HG03196 (cell line): ENCODE data around the gene MSANTD1.

Experiments
- ATAC-seq: cut with Tn5 transposase; IDR thresholded peaks from one replicate; pipeline ENCODE4 v1.9.1; 2021; ENCODE audit not compliant: unreplicated experiment

MSANTD1 gene

DNA sequence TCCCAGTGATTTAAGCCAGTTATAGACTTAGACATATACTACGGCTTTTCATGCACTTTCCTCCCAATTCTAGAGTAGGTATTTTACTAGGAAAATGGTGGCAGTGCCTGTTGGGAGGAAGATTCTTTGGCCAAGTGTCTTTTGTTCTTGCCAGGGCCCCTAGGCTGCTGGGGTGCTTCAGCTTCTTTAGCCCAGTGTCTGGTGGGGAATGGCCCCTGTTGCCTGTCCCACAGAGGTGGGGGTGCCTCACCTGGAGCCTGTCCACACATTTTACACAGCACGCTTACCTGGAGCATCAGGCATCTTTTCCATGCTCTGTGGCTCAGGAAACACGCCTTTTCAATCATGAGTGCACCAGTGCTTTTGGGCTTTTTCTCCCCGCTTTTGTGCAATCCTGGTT lies 33.2 kb upstream of the MSANTD1 start:
- no peak for ATAC-seq

DNA sequence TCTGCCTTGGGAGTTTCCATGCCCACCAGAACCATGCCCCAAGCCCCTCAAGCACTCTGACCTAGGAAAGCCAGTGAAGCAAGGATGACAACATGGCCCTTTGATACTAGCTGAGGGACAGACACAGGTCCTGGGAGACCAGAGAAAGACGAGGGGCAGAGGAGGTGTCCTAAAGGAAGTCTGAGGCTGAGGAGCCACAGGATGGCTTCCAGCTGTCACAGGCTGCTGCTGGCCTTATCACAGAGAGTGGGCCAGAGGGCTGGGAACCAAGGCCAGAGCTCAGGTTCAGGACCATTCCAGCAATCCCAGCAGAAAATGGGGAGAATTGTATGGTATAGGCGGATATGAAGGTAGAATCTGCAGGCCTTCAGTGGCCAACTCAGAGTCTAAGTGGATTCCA lies 31.7 kb upstream of the MSANTD1 start:
- ATAC-seq = no peak

DNA sequence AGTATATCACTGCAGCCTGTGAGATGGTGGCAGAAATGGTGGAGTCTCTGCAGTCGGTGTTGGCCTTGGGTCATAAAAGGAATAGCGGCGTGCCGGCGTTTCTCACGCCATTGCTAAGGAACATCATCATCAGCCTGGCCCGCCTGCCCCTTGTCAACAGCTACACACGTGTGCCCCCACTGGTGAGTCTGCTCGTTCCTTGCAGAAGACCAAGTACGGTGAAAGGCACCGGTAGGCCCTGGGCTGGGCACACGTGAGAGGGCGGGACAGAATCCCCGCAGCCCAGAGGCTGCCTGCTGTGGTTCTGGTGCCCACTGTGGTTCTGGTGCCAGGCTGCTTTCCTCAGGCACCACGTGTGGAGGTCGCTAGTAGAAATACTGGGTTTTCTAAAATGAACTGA lies 31.2 kb upstream of the MSANTD1 start:
- no peak for ATAC-seq

DNA sequence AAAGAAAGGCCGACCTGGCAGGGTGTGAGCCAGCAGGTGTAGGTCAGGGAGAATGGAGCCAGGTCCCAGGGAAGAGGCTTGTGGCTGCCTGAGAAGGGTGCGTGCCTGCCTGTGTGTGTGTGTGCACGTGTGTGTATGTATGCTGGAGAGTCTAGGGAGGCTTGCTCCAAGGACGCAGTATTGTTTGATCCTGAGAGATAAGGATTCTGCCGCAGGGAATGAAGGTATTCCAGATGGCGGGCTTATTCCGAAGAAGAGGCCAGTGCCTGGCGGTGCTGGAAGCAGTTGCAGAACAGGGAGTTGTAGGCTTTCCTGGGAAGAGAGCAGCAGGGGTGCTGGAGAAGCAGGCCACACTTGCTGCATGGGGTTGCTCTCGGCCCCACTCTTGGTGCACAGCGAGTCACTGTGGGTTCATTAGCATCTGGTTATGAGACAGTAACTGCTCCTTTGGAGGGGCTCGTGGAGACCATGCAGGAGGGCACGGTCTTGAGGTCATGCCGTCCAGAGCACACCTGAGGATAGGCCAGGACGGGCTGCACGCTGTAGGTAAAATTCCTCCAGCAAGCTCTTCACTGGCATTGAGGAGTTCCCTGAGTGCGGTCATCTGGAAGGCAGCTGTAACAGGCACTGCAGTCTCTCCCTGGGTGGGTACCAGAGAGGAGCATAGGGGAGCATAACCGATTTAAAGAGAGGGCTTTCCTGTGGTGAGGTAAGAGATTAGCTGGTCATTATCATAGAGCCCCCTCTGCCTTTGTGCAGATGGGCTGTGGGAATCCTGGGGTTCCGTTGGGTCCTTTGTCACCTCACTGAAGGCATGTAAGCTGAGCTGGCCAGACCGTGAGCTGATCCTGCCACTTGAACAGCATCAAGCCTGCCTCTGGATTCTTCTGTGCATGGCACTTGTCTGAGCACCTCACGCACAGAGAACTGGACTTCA lies 29.9 kb upstream of the MSANTD1 start:
- no peak for ATAC-seq

DNA sequence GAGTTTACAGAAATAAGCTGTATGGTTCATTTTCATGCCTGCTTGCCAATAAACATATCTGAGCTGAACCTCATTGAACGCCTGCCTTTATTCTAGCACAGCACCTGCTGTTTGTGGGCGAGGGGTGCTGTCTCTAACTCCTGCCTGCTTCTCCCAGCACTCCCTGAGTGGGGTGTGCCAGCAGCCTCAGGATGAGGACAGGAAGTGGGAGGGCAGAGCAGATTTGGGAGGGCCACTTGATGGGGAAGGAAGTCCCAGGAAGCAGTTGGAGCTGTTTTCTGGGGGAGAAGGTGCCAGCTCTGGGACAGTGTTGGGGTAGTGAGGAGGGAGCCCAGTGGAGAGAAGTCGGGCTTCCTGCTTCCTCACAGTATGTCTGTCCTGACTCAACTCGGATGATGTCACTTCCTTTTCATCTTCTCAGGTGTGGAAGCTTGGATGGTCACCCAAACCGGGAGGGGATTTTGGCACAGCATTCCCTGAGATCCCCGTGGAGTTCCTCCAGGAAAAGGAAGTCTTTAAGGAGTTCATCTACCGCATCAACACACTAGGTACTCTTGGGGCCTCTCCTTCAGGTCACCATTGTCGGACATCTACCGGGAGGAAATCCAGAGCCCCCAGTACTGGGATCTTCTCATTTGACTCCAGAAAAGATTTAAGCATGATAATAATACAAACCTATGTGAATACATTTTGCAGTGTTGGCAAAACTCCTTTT lies 29.0 kb upstream of the MSANTD1 start:
- ATAC-seq = no peak

DNA sequence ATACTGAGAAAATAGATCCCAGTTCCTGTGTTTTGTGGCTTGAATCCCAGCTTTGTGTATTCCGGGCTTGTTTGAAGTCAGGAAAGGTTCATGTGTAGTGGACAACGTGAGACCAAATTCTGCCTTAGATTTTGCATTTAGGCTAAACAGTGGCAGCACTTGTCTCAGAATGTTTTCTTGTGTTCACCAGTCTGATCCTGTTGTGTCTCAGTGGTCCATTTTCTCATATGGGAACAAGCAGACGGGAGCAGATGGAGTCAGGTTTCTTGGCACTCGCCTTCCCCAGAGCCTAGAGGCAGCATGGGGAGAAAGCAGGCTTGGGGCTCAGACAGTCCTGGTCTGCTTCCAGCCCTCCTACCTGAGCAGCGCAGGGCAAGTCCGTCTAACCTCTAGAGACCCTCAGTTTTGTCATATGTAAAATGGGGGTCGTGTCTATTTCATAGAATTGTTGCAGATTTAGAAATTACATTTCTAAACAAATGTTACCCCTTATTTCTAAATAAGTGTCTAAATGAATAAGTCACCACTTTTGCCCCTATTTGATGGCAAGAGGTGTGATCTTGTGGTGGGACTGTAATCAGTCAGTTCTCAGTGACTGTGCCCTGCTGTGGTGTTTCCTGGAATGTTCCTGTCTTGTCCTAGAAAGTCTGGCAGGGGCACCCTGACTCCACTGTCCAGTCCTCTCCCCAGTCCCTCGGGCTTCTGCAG lies 28.3 kb upstream of the MSANTD1 start:
- ATAC-seq = no peak

DNA sequence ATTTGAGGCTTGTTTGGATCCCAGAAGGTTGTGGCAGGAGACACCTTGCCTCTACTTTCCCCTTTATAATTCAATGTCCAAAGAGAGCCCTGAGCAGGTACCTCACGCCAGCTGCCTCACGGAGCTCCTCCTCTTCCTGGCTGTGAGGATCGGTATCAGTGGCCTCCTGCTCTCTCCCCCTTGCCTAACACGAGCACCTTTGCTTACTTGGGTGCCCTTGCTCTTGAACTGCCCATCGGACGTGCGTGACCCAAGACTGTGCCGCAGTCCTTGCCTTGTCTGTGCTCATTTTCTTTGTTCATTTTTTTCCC lies 27.8 kb upstream of the MSANTD1 start:
- no peak for ATAC-seq

DNA sequence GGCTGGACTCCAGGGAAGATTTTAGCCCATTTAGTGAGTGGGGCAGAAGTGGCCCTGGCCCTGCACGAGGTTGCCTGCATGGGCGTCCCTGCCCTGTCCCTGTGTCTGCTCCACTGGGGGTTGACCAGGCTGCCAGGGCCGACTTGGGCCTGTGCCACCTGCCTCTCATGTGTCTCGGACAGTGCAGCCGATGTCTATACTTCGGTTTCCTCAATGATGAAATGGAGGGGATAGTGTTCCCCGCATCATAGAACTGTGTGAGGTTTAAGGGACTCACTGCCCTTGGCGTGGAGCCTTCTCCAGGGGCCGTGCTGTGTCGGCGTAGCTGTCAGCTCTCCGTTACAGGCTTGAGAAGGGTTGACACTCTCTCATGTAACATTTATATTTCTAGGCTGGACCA lies 27.0 kb upstream of the MSANTD1 start:
- no peak for ATAC-seq

DNA sequence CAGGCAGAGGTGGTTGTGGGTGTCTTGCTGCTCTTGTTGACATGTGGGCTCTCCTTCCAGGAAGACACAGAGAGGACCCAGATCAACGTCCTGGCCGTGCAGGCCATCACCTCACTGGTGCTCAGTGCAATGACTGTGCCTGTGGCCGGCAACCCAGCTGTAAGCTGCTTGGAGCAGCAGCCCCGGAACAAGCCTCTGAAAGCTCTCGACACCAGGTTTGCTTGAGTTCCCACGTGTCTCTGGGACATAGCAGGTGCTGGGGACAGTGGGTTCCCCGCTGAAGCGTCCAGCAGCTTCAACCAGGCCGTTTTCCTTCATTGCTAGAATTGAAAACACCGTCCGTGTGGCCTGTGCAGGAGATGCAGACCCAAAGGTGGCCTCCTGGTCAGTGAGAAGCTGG lies 25.6 kb upstream of the MSANTD1 start:
- no peak for ATAC-seq

DNA sequence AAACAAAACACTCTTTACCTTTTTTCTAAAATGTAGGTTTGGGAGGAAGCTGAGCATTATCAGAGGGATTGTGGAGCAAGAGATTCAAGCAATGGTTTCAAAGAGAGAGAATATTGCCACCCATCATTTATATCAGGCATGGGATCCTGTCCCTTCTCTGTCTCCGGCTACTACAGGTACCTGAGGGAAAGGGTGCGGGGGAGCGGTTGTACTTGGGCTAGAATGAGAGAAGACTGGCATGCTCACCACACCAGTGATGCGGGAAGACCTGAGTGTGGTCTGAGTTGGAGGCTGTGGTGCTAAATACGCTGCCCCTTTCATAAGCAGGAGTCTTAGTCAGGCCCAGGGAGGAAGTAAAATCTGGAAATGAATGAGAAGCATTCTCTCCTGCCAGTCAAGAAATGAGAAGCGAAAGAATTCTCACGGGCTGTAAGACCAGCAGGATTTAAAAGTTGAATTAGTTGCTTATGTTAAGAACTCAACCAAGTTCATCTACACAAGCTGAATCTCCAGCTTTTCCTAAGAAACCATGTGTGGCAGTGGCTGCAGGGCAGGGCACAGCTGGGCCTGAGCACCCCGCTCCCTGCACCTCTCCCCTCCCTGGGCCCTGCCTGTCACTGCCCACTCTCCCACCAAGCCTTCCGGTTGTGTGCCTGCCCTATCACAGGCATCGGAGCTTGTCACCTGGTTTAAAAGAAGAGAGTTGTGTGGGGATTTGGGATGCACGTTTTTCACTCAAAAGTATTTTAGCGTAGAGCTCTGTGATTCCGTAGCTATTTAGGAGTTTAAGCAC lies 24.8 kb upstream of the MSANTD1 start:
- ATAC-seq = no peak

DNA sequence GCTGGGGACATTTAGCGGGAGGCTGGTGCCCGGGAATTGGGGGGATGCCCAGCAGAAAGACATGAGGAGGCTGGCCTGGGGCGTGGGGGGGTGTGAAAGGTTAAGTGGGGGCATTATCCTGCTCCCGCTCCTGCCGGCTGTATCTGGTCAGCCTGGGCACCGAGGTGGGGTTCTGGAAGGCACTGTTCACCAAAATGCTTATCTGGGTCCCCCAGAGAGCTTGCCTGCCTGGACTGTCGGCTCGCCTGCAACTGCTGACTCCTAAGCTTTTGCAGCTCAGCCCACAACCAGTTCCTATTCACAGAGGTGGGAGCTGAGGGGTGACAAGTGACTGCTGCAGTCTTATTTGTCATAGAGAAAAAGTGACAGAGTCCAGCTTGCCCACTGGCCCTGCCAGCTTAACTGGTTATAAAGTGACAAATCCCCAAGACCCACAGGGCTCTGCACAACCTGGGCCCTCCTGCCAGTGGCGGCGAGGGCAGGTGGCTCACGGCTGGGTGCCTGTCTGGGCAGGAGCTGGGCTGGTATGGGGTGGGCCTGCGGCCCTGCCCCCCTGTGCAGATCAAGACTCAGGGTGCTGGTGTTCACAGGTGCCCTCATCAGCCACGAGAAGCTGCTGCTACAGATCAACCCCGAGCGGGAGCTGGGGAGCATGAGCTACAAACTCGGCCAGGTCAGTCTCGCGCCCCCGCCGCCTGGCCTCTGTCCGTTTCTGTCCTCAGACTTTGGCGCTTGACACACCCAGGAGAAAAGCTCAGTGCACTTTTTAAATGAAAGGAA lies 23.7 kb upstream of the MSANTD1 start:
- no peak for ATAC-seq

DNA sequence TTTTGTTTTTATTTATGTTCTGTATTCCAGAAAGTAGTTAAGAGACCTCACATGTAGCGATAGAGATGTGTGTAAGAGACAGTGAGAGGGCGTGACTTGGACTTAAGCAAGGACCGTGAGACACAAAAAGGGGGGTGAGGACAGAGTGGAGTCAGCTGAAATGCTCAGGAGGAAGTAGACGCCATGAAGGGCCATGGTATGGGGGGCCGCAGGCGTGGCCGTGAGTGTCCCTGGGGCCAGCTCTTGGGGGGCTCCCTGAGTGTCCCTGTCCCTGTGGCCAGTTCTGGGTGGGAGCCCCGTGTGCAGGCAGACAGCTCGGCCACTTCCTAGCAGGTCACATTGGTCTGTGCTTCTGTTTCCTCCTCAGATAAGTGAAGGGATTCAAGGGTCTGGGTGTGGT lies 23.0 kb upstream of the MSANTD1 start:
- no peak for ATAC-seq

DNA sequence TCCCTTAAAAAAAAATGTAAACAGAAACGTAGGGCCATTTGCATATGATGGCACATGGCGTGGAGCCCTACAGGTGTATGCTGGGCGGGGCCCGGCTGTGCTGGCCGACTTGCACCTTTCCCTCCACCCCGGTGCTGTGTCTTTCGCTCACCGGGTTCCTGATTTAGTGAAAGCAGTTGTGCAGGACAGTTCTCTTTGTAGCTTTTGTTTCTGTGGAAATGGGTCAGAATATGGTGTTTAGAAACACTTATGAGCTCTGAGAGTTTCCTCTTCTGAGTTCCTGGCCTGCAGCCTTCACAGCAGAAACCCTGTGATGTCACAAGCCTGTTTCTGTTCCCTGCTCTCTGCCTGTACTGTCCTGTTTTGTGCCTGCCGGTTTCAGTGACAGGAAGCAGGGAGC lies 22.5 kb upstream of the MSANTD1 start:
- ATAC-seq = no peak

DNA sequence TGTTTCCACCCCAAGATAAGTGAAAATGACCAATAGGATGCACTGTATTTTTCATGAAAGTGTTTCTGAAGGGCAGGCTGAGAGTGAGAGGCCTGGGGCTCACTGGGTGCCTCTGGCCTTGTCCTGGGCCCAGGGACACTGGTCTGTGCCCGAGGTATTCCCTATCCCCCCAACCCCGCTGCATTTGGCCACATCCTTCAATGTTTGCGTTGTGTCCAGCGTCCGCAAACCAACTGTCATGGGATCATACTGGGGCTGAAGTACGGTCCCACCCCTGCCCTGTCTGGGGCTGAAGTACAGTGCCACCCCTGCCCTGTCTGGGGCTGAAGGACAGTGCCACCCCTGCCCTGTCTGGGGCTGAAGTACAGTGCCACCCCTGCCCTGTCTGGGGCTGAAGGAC lies 22.0 kb upstream of the MSANTD1 start:
- ATAC-seq = no peak

DNA sequence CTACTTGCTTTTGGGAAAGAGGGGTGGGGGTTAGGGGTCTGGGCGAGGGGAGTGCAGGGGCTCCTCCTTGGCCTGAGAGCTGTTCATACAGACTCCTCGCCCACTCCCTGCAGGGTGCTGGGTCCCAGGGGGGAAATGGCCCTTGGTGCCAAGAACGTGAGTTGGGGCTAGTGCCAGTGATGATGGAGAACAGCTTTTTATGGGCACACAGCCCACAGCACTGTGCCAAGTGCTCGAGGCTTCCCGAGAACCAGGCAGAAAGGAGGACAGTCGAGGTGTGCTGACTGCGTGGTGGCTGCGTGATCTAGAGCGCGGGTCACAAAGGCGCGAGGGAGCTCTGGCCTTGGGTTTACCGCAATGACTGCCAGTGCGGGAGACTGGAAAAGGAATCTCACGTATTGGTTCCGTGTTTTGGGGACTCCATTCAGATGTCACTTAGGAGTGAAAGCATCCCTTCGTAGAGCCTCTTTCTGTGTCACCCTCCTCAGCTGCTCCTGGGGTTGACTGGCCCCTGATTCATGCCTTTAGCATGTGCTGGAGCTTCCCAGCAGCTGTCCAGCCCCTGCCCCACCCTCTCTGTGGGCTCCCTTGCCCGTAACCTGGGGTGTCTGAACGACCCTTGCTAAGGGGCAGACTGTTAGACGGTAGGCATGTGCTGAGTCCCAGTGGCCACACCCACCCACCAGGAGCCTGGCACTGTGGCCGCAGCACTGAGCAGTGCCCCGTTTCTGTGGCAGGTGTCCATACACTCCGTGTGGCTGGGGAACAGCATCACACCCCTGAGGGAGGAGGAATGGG lies 20.9 kb upstream of the MSANTD1 start:
- no peak for ATAC-seq

DNA sequence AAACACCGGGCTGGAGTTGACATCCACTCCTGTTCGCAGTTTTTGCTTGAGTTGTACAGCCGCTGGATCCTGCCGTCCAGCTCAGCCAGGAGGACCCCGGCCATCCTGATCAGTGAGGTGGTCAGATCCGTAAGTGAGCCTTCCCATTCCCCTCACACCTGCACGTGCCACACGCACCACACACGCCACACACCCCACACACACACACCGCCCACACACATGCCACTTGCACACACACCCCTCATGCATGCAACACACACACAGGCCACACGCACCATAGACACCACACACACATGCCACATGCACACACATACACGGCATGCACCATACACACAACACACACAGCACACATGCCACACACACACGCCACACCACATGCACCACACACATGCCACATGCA lies 20.1 kb upstream of the MSANTD1 start:
- no peak for ATAC-seq

DNA sequence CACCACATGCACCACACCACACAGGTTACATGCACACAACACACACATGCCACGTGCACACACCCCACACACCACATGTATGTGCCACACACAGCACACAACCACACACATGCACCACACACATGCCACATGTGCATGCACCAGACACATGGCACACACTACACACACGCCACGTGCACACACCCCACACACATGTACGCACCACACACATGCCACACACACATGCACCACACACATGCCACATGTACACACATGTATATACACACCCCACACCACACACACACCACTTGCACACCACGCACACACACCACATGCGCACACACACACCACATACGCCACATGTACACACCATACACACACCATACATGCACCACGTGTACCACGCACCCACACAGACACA lies 19.6 kb upstream of the MSANTD1 start:
- ATAC-seq = no peak

DNA sequence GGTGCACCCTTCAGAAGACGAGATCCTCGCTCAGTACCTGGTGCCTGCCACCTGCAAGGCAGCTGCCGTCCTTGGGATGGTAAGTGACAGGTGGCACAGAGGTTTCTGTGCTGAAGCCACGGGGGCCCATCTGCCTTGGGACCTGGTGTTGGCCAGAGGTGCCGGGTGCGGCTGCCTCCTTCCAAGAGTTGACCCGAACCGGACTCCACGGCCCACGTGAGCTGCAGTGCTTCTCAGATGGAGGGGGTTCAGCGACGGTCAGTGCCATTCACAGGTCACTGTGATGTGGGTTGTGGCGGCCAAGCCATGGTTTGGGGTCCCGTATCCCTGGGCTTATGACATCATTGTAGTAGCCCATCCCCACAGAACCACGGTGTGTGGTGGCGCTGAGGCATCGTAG lies 19.0 kb upstream of the MSANTD1 start:
- no peak for ATAC-seq

DNA sequence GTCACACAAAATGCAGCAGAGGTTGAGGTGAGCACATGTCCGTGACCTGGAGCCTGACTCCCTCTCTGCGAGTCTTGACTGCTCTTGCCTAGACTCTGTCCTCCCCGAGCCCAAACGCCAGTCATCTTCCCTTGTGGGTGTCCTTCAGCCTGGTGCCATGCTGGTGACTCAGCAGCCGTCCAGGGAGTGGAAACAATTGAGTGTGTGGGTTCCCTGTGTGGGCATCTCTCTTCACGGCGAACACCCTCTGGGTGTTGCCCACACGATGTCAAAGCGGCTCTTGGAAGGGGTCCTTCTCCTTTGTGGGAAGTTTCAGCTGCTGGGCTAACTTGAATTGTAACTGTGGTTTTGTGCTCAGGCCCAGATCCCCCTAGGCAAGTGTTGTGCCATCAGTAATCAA lies 17.5 kb upstream of the MSANTD1 start:
- no peak for ATAC-seq

DNA sequence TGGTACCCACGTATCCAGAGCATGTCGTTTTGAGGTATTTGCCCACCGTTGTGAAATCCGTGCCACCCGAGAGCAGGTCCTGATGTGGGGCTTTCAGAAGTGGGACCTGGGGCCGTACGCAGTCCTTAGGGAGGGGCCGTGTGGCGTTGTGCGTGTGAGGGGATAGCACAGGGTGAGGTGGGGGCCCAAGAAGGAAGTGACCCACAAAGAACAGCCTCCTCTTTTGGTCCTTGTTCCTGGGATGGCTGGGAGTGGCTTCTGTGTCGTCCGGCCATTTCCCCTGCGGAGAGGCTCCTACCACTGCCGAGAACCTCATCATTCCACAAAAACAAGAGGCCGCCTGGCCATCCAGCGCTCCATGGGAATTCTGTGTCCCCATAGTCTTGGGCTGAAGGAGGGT lies 17.0 kb upstream of the MSANTD1 start:
- no peak for ATAC-seq
